GM10248 (cell line): ENCODE results near the gene CARD9.

Experiments
- CTCF ChIA-PET: fragments of 300-600 bp; sonication (Branson Sonifier 250); formaldehyde crosslinking; extraction: SDS; loops from one replicate; lab custom pipeline; 2021; ENCODE audit warnings: antibody characterized with exemption; lab: Yijun Ruan, JAX
- POLR2A ChIA-PET: fragments of 350-650 bp; sonication (Branson Sonifier 250); formaldehyde crosslinking; extraction: SDS; loops from one replicate; lab custom pipeline; 2020; ENCODE audit warnings: antibody characterized with exemption; lab: Yijun Ruan, JAX
- DNase-seq: peaks from one replicate; pipeline ENCODE4 v3.0.0; 2012; ENCODE audit errors: extremely low spot score
- TF ChIP-seq, protein P1 (sequence below): IDR thresholded peaks from 2 replicates; pipeline ENCODE4 v1.5.1; 2012; ENCODE audit warnings: mild to moderate bottlenecking, low read depth; ENCODE audit errors: extremely low read depth, missing control alignments, control extremely low read depth

The CARD9 gene

DNA sequence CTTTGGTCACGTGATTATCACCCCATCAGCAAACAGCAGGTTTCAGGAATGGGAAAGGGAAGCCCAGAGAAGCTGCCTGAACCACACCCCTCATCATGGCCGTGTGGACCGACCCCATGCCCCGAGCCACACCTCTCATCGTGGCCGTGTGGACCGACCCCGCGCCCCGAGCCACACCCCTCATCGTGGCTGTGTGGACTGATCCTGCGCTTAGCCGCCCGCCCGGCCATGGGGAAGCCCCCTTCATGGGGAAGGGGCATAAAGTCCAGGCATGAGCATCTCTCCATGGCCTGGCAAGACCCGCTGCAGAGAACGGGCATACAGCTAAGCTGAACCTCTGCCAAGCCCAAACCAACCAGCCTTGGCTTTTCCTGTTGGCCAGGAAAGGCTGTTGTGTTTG, 20.1 kb upstream of the CARD9 start:
- ChIA-PET POLR2A (no interaction called here), CTCF (interaction anchor here (3.4 kb wide), 1 partner anchor 30 kb away, joined by 17 read pairs; the partner anchor contains the start of gene DNLZ)
- DNase-seq: no peak
- TF ChIP-seq, protein P1, sequence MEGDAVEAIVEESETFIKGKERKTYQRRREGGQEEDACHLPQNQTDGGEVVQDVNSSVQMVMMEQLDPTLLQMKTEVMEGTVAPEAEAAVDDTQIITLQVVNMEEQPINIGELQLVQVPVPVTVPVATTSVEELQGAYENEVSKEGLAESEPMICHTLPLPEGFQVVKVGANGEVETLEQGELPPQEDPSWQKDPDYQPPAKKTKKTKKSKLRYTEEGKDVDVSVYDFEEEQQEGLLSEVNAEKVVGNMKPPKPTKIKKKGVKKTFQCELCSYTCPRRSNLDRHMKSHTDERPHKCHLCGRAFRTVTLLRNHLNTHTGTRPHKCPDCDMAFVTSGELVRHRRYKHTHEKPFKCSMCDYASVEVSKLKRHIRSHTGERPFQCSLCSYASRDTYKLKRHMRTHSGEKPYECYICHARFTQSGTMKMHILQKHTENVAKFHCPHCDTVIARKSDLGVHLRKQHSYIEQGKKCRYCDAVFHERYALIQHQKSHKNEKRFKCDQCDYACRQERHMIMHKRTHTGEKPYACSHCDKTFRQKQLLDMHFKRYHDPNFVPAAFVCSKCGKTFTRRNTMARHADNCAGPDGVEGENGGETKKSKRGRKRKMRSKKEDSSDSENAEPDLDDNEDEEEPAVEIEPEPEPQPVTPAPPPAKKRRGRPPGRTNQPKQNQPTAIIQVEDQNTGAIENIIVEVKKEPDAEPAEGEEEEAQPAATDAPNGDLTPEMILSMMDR: no peak

DNA sequence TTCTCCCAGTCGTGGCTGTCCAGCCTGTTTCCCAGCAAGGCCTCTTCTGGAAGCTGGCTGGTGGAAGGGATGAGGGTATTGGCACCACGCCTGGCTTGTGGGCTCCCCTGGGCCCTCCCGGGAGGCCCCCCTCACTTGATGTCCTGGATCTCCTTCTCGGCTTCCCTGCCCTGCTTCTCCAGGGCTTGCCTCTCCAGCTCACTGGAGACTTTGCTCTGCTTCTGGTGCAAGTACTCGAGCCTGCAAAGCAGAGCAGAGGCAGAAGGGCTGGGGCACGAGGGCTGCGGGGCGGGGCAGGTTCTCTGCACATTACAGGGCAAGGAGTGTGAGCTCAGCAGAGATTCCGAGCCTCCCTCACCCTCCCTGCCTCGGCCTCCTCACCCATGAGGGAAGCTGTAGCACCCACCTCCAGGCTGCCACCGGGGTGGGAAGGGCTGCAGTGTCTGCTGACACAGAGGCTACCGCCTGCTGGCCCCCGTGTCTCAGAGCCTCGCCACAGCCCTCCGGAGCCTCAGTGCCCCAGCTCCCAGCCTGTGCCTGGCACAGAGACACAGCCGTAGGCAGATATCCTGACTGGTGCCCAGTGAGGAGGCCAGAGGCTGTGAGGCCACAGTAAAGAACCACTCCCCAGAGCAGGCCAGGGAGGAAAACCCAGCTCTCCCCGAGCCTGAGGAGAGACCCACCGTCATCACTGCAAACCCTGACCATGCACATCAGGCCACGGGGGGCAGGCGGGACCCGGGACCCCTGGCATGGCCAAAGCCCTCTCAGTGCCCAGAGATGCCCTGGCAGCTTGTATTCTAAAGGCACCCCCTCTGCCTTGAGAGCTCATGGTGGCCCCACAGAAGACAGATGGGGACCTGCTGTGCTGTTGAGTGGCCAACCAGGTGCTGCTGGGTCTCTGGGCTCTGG, 19.3 kb upstream of the CARD9 start:
- POLR2A ChIA-PET: no interaction called here
- DNase-seq: no peak
- CTCF ChIA-PET: interaction anchor here (3.4 kb wide), 1 partner anchor 29 kb away, joined by 17 read pairs; the partner anchor contains the start of gene DNLZ
- TF ChIP-seq, protein P1: no peak

DNA sequence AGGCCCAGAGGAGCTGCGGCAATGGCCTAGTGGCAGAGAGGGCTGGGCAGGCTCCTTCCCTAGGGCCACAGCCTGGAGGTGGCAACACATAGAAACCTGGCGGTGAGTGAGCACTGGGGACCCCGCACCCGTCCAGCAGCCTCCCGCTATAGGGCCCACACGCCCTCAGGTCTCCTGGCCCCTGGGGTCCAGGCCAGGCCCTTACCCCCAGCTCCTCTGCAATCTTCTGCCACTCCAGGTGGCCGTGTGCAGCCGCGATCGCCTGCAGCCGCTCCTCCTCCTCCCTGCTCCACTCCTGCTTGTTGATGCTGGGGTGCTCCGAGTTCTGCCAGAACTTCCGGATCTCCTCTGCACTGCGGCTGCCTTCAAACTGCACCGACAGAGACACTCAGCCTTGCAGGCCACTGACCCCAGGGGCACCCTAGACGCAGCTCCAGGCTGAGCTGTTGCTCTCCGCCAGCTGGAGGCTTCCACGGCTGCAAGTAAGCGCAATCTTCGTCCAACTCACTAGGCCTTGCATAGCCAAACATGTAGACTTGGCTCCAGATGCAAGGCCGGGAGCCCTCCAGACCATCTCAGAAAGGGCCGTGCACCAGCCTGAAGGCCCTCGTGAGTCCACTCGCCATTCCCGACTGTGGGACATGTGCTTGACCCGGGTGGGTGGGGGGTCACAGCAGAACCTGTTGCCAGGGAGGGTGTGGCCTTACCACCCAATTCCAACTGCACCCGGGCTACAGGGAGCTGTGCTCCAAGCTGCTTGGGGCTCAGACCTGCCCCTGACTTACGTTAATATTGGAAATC, 18.5 kb upstream of the CARD9 start:
- TF ChIP-seq, protein P1: no peak
- DNase-seq: no peak
- ChIA-PET CTCF (interaction anchor here (1.5 to 3.4 kb wide), 2 partner anchors 7 to 28 kb away, joined by 3 to 17 read pairs; partner anchors contain the start of genes DNLZ and SNAPC4), POLR2A (no interaction called here)

DNA sequence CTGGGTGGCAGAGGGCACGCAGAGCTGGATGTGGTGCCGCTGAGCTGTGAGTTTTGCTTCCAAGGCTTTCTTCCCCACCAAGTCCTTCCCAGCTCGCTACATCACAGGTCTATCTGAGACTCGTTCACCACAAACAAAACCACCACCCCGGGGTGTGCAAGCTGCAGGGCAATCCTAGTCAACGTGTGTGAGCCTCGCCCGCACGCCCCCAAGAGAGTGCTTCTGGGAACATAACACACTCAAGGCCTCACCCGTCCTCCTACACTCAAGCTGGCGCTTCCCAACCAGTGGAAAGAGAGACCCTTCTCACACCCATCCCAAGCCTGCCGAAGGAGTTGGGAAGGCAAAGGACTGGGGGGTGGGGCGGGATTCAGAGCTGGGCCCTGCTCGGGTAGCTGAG, 15.9 kb upstream of the CARD9 start:
- POLR2A ChIA-PET: no interaction called here
- TF ChIP-seq, protein P1: no peak
- CTCF ChIA-PET: interaction anchor here (1.0 to 1.7 kb wide), 3 partner anchors 13 to 26 kb away, joined by 5 to 7 read pairs (median 5); partner anchors contain the start of gene DNLZ
- DNase-seq: no peak

DNA sequence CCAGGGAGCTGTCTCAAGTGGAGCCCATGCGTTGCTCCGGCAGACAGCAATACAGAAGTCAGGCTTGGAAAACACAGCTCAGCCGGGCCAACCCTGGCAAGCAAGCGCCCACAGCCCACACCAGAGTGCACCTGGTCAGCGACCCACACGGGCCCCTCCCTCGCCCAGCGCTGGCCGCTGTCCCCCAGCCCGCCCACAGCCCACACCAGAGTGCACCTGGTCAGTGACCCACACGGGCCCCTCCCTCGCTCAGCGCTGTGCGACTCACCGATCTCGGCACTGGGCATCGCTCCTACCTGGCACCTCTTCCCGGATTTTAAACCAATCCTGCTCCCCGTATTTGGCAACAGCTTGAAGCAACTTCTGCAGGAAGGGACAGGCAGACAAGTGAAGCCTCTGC, 13.7 kb upstream of the CARD9 start:
- TF ChIP-seq, protein P1: no peak
- ChIA-PET CTCF (interaction anchor here (0.7 to 1.6 kb wide), 4 partner anchors 9 to 14 kb away, joined by 3 to 4 read pairs (median 4); no protein-coding TSS in a partner anchor), POLR2A (no interaction called here)
- DNase-seq: no peak

DNA sequence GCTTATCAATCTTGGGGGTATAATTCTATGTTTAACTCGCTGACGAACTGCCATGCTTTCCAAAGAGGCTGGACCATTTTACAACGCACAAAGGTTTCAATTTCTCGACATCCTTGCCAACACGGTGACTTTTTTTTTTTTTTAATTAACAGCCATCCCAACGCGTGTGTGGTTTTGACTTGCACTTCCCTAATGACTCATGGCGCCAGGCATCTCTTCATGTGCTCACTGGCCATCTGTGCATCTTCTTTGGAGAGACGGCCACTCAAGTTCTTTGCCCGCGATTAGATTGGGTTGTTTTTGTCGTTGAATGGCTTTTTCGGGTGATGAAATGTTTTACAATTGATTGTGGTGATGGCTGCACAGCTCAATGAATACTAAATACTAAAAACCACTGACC, 12.5 kb upstream of the CARD9 start:
- POLR2A ChIA-PET: interaction anchor here (0.6 kb wide), 2 partner anchors 13 to 117 kb away, joined by 4 read pairs; no protein-coding TSS in a partner anchor

More for the DNA sequence above, 12.5 kb upstream of the CARD9 start:
- DNase-seq: no peak
- CTCF ChIA-PET: interaction anchor here (3.0 kb wide), 1 partner anchor 23 kb away, joined by 7 read pairs; the partner anchor contains the start of gene DNLZ
- TF ChIP-seq, protein P1: no peak
